Fibroblast of the aortic adventitia (primary cell): ENCODE results near the gene LRMDA. TPM values are rescaled to one million over a fixed set of nuclear protein-coding genes. Genes with fewer than 3 reads are reported as not detected.
"Not testable (repeated sequence)": the region's sequence is repeated elsewhere in the genome, so short reads cannot be mapped to it uniquely, and the experiment has no call there.

Experiments
- DNase-seq: peaks from one replicate; pipeline ENCODE4 v3.0.0-alpha.2; 2010; ENCODE audit warnings: low read depth
- H3K4me3 ChIP-seq: 2 replicates; pipeline ENCODE4 v1.5.1; 2011; ENCODE audit warnings: low read depth, mild to moderate bottlenecking, control low read depth, low read length, moderate library complexity
- CTCF ChIP-seq: IDR thresholded peaks from 2 replicates; pipeline ENCODE4 v1.5.1; 2011; ENCODE audit warnings: mild to moderate bottlenecking, low read length, control low read depth, inconsistent platforms; ENCODE audit not compliant: insufficient read depth
- total RNA-seq: library from RNA; depleted of rRNA; stranded (reverse); fragments of >200 nt; gene quantifications from 2 replicates; pipeline ENCODE4 v1.2.3, GENCODE V29; 2012; ENCODE audit warnings: low replicate concordance

The LRMDA gene
- total RNA-seq, 1 donor: 6.3 TPM

- no peak overlapping the region for H3K4me3 ChIP-seq
- TF ChIP-seq CTCF: no peak
- peak; percentile 38 for DNase-seq
These were observed 1091.8 kb downstream of the LRMDA start for GRCh38 chr10:76523246-76523645.

DNA sequence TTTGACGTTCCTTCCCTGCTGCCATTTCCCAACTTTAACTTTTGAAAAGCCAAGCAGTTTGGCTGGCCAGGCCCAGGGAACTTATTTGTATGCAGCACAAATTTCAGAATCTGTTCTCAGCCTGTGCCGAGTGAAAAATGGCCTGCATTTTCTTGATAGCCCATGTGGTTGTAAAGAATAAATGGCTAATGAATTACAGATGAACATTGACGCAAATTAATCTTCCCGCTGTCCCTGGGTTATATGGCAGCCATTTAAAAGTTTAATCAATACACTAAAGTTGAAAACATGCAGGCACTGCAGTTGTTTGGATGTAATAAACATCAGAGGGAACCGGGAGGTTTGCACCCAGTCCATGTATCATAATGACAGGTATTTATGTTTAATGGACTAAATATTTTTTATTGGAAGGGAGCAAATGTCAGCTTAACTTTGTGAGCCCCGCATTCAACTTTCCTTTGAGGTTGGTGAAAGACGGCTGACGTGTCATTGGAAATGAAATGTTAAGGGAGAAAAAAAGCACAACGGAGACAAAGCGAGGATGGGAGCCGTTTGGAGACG is 1092.4 kb downstream of the LRMDA start:
- no peak overlapping the region for H3K4me3 ChIP-seq
- no peak for DNase-seq
- TF ChIP-seq CTCF: no peak

GRCh38 chr10:76526833-76527232 is 1095.4 kb downstream of the LRMDA start:
- H3K4me3 ChIP-seq, DNase-seq: not testable (repeated sequence)

GRCh38 chr10:76540331-76540730 is 1108.9 kb downstream of the LRMDA start:
- no peak for TF ChIP-seq CTCF
- no peak for DNase-seq
- no peak overlapping the region for H3K4me3 ChIP-seq

DNA sequence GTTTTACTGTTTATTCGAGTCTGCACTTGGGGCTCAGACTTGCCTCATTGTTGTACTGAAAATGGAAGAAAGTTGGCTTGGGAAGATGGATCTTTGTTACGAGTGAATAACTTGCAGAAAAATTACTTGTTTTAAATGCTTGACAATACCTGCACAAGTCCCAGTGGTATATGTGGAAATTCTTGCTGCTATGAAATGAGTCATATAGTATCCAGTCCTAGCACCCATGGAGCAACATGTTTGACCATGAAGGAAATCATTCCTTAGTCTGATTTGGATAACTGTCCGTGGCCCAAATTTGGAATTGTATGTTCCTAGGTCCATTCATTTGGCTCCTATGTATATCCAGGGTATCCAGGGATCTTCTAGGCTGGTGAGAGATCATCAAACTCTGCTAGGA is 1109.4 kb downstream of the LRMDA start:
- no peak overlapping the region for H3K4me3 ChIP-seq
- no peak for DNase-seq
- no peak for TF ChIP-seq CTCF

DNA sequence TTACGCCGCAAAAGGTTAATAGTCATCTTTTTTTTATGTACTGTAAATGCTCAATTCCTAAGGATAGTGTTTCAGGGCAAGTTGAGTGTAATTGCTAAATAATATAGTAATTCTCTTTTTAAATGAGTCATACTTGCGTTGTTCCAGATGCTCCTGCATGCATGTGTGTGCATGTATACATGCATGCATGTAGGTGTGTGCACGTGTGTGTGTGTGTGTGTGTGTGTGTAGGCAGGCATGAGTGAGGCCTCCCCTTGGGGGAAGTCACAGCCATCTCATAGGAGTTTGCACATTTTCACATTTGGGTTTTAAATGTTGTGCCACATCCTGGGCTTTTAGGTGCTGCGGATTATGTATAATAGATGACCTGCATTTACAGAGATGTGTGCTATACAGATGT is 1110.4 kb downstream of the LRMDA start:
- no peak overlapping the region for H3K4me3 ChIP-seq
- no peak for DNase-seq
- TF ChIP-seq CTCF: no peak

GRCh38 chr10:76542307-76542930 is 1111.0 kb downstream of the LRMDA start:
- DNase-seq: no peak
- no peak for TF ChIP-seq CTCF

More at GRCh38 chr10:76542307-76542930, 1111.0 kb downstream of the LRMDA start:
- no peak overlapping the region for H3K4me3 ChIP-seq
